ENCODE measurements around the gene DGLUCY.

- TF ChIP-seq ARNTL (CRISPR knock-in tag; IDR thresholded peaks at IDR 0.05; ENCODE audit: borderline replicate concordance, low read depth) (no peak), OSR1 (CRISPR knock-in tag; IDR thresholded peaks at IDR 0.05) (no peak), GLIS3 (CRISPR knock-in tag; IDR thresholded peaks at IDR 0.05) (no peak), CSDC2 (CRISPR knock-in tag; IDR thresholded peaks at IDR 0.05) (no peak), PPARA (CRISPR knock-in tag; IDR thresholded peaks at IDR 0.05; ENCODE audit: borderline replicate concordance) (no peak), ZNF8 (CRISPR knock-in tag; IDR thresholded peaks at IDR 0.05) (no peak), RARB (CRISPR knock-in tag; IDR thresholded peaks at IDR 0.05) (no peak)
- TF ChIP-seq, protein P1, sequence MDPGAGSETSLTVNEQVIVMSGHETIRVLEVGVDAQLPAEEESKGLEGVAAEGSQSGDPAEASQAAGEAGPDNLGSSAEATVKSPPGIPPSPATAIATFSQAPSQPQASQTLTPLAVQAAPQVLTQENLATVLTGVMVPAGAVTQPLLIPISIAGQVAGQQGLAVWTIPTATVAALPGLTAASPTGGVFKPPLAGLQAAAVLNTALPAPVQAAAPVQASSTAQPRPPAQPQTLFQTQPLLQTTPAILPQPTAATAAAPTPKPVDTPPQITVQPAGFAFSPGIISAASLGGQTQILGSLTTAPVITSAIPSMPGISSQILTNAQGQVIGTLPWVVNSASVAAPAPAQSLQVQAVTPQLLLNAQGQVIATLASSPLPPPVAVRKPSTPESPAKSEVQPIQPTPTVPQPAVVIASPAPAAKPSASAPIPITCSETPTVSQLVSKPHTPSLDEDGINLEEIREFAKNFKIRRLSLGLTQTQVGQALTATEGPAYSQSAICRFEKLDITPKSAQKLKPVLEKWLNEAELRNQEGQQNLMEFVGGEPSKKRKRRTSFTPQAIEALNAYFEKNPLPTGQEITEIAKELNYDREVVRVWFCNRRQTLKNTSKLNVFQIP (CRISPR knock-in tag; IDR thresholded peaks at IDR 0.05; ENCODE audit: borderline replicate concordance, low read depth) = no peak
These were observed 136.2 kb downstream of the DGLUCY start for GRCh38 chr14:91249841-91250616.

All from SK-N-SH treated with all-trans-retinoic acid at 6 μM for 48 hours (cell line).